ENCODE data around the gene CEACAM19.

CEACAM19 gene

GRCh38 chr19:44732235-44733014, 61.1 kb downstream of the CEACAM19 start:
- TF ChIP-seq GATA3 (IDR thresholded peaks at IDR 0.05; ENCODE audit: low read depth, low read length) (no peak), GATA2 (IDR thresholded peaks at IDR 0.05; ENCODE audit: low read depth, low read length) (no peak)

Data from SH-SY5Y (cell line).